HEK293T (cell line): ENCODE measurements around the gene DCAF11.

Experiments
- BHLHE40 ChIP-seq: fragments of 450-650 bp; IDR thresholded peaks from 2 replicates; pipeline ENCODE4 v1.6.1; 2016; ENCODE audit warnings: mild to moderate bottlenecking, moderate library complexity, borderline replicate concordance
- FOXA1 ChIP-seq: fragments of 450-650 bp; IDR thresholded peaks from 2 replicates; pipeline ENCODE4 v1.6.1; 2016; ENCODE audit warnings: mild to moderate bottlenecking
- FOXK2 ChIP-seq: fragments of 450-650 bp; IDR thresholded peaks from 2 replicates; pipeline ENCODE4 v1.6.1; 2016; ENCODE audit warnings: mild to moderate bottlenecking
- FOXM1 ChIP-seq: fragments of 450-650 bp; IDR thresholded peaks from 2 replicates; pipeline ENCODE4 v1.6.1; 2017; ENCODE audit warnings: mild to moderate bottlenecking, borderline replicate concordance
- HDGF ChIP-seq: fragments of 450-650 bp; IDR thresholded peaks from 2 replicates; pipeline ENCODE4 v1.6.1; 2017; ENCODE audit warnings: antibody characterized with exemption, borderline replicate concordance
- PKNOX1 ChIP-seq: fragments of 450-650 bp; IDR thresholded peaks from 2 replicates; pipeline ENCODE4 v1.6.1; 2016
- SP1 ChIP-seq: fragments of 450-650 bp; IDR thresholded peaks from 2 replicates; pipeline ENCODE4 v1.6.1; 2017
- SUZ12 ChIP-seq: fragments of 450-650 bp; IDR thresholded peaks from 2 replicates; pipeline ENCODE4 v1.6.1; 2016; ENCODE audit warnings: mild to moderate bottlenecking
- TARDBP ChIP-seq: fragments of 450-650 bp; IDR thresholded peaks from 2 replicates; pipeline ENCODE4 v1.6.1; 2016
- ZNF384 ChIP-seq: fragments of 450-650 bp; IDR thresholded peaks from 2 replicates; pipeline ENCODE4 v1.6.1; 2016

GRCh38 chr14:24165785-24166184 is 51.2 kb downstream of the DCAF11 start:
- TF ChIP-seq PKNOX1 = no peak
- TF ChIP-seq ZNF384 = no peak
- no peak for TF ChIP-seq TARDBP
- TF ChIP-seq FOXA1 = no peak
- no peak for TF ChIP-seq SP1
- TF ChIP-seq BHLHE40 = no peak
- TF ChIP-seq HDGF = no peak
- TF ChIP-seq SUZ12 = no peak
- no peak for TF ChIP-seq FOXK2
- no peak for TF ChIP-seq FOXM1
